PC-3 (cell line): ENCODE measurements around the gene PTCD1. TPM values are rescaled to one million over a fixed set of nuclear protein-coding genes. Genes with fewer than 3 reads are reported as not detected.

Source experiments
- ATAC-seq: fragments of 200-7000 bp; cut with Tn5 transposase; 2 replicates; pipeline ENCODE4 v1.9.1; 2020; ENCODE audit warnings: mild to moderate bottlenecking, moderate library complexity
- BruUV-seq: library from RNA; stranded (reverse); fragments of 400-500 nt; replicated peaks from 2 replicates; lab custom pipeline; 2021; lab: Mats Ljungman, UMichigan
- CTCF ChIA-PET: fragments of 300-600 bp; sonication (Branson Sonifier 250); formaldehyde crosslinking; loops from one replicate; lab custom pipeline; 2022; ENCODE audit warnings: antibody characterized with exemption; lab: Charles Lee
- POLR2A ChIA-PET: fragments of 300-600 bp; sonication (Branson Sonifier 250); formaldehyde crosslinking; loops from one replicate; lab custom pipeline; 2022; ENCODE audit warnings: antibody characterized with exemption; ENCODE audit not compliant: unreplicated experiment; lab: Charles Lee
- DNase-seq: peaks from one replicate; pipeline ENCODE4 v3.0.0-alpha.2; 2015
- H2AFZ ChIP-seq: fragments of 300-600 bp; sonication (generic); 2 replicates; pipeline ENCODE4 v1.6.0; 2016; ENCODE audit warnings: antibody characterized with exemption, low read length
- H3F3A ChIP-seq: fragments of 300-600 bp; sonication (generic); one replicate; pipeline ENCODE4 v1.6.0; 2017; ENCODE audit warnings: antibody characterized with exemption, low read length, control low read depth, mild to moderate bottlenecking; ENCODE audit not compliant: unreplicated experiment
- H3K27ac ChIP-seq: fragments of 300-600 bp; sonication (generic); 2 replicates; pipeline ENCODE4 v1.5.1; 2016; ENCODE audit warnings: mild to moderate bottlenecking, low read length
- H3K27me3 ChIP-seq: fragments of 300-600 bp; sonication (generic); 2 replicates; pipeline ENCODE4 v1.6.1; 2016; ENCODE audit warnings: low read length, mixed read lengths
- H3K36me3 ChIP-seq: fragments of 300-600 bp; sonication (generic); 2 replicates; pipeline ENCODE4 v1.6.1; 2016; ENCODE audit warnings: low read depth, mixed run types, low read length, mixed read lengths
- H3K4me1 ChIP-seq: fragments of 300-600 bp; sonication (generic); 2 replicates; pipeline ENCODE4 v1.5.1; 2016; ENCODE audit warnings: low read length; ENCODE audit not compliant: insufficient read depth
- H3K4me2 ChIP-seq: fragments of 300-600 bp; sonication (generic); 2 replicates; pipeline ENCODE4 v1.6.0; 2016; ENCODE audit warnings: low read length
- H3K4me3 ChIP-seq: fragments of 300-600 bp; sonication (generic); 2 replicates; pipeline ENCODE4 v1.5.1; 2016; ENCODE audit warnings: mild to moderate bottlenecking, low read length, mixed read lengths
- H3K79me2 ChIP-seq: fragments of 300-600 bp; sonication (generic); 2 replicates; pipeline ENCODE4 v1.6.1; 2017; ENCODE audit warnings: low read length, mixed read lengths
- H3K9ac ChIP-seq: fragments of 300-600 bp; sonication (generic); 2 replicates; pipeline ENCODE4 v1.6.0; 2016; ENCODE audit warnings: mild to moderate bottlenecking, low read length
- H3K9me2 ChIP-seq: fragments of 300-600 bp; sonication (generic); replicated peaks from 2 replicates; pipeline ENCODE4 v1.6.1; 2016; ENCODE audit warnings: mixed run types, low read length, mixed read lengths
- H3K9me3 ChIP-seq: fragments of 300-600 bp; sonication (generic); 2 replicates; pipeline ENCODE4 v1.6.1; 2016; ENCODE audit warnings: low read length, mixed read lengths
- H4K20me1 ChIP-seq: fragments of 300-600 bp; sonication (generic); 2 replicates; pipeline ENCODE4 v1.6.1; 2016; ENCODE audit warnings: low read length, mixed read lengths
- EZH2 ChIP-seq: fragments of 300-600 bp; sonication (generic); IDR thresholded peaks from one replicate; pipeline ENCODE4 v1.6.1; 2017; ENCODE audit warnings: antibody characterized with exemption, mild to moderate bottlenecking, low read length; ENCODE audit not compliant: unreplicated experiment
- EZH2phosphoT487 ChIP-seq: fragments of 300-600 bp; sonication (generic); IDR thresholded peaks from 2 replicates; pipeline ENCODE4 v1.6.1; 2018; ENCODE audit warnings: mild to moderate bottlenecking, antibody characterized with exemption, low read length, borderline replicate concordance
- intact Hi-C: fragments of 100-400 bp; cut with micrococcal nuclease; formaldehyde crosslinking; loops from 2 replicates; pipeline ENCODE4 v1.9.0; 2023
- total RNA-seq: library from RNA; depleted of rRNA; stranded (reverse); fragments of >200 nt; gene quantifications from 2 replicates; pipeline ENCODE4 v1.2.3, GENCODE V29; 2014
- TF ChIP-seq, protein P1 (sequence below): fragments of 300-600 bp; sonication (generic); conservative IDR thresholded peaks from 2 replicates; pipeline ENCODE4 v1.5.1; 2017; ENCODE audit warnings: antibody characterized with exemption, low read depth, mild to moderate bottlenecking, low read length

PTCD1 gene
- total RNA-seq, 1 experiment from 2014 or later = 10.4 TPM

DNA sequence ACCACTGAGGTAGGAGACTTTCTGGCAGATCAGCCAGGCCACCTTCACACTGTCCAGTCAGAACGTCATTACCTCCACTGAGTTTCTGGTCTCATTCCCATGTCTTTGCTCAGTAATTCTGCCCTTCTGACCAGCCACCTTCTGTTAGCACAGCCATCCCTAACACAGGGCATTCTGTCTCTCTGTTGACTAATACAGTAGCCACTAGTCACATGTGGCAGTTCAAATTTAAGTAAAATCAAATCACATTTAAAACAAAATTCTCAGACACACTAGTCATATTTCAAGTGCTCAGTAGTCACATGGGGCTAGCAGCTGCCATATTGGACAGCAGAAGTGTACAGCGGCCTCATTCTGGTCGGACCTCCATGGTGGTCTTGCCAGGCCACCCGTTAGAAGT lies 7.5 kb upstream of the PTCD1 start:
- H3K9ac ChIP-seq = no peak overlapping the region
- no peak for ATAC-seq
- no peaks in the 10 kb centered on the region for H3F3A ChIP-seq
- no peaks in the 10 kb centered on the region for H4K20me1 ChIP-seq
- H3K36me3 ChIP-seq = peaks cover 21% of the 10 kb centered on the region; the same call in 1 of the 2 replicates
- no peaks in the 10 kb centered on the region for H3K4me1 ChIP-seq
- TF ChIP-seq EZH2 = no peak
- TF ChIP-seq, protein P1, sequence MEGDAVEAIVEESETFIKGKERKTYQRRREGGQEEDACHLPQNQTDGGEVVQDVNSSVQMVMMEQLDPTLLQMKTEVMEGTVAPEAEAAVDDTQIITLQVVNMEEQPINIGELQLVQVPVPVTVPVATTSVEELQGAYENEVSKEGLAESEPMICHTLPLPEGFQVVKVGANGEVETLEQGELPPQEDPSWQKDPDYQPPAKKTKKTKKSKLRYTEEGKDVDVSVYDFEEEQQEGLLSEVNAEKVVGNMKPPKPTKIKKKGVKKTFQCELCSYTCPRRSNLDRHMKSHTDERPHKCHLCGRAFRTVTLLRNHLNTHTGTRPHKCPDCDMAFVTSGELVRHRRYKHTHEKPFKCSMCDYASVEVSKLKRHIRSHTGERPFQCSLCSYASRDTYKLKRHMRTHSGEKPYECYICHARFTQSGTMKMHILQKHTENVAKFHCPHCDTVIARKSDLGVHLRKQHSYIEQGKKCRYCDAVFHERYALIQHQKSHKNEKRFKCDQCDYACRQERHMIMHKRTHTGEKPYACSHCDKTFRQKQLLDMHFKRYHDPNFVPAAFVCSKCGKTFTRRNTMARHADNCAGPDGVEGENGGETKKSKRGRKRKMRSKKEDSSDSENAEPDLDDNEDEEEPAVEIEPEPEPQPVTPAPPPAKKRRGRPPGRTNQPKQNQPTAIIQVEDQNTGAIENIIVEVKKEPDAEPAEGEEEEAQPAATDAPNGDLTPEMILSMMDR = no peak
- no peak for TF ChIP-seq EZH2phosphoT487
- intact Hi-C loops = no loop called here
- H3K9me2 ChIP-seq = no peaks in the 10 kb centered on the region
- no peak overlapping the region for H2AFZ ChIP-seq
- BruUV-seq = no TSS peak
- ChIA-PET POLR2A (interaction anchor here (0.6 kb wide), 1 partner anchor 1083 kb away, joined by 14 read pairs; no protein-coding TSS in a partner anchor), CTCF (interaction anchor here (0.6 kb wide), 1 partner anchor 58 kb away, joined by 3 read pairs; the partner anchor contains the start of gene ZKSCAN5)
- no peak overlapping the region for H3K4me3 ChIP-seq
- no peaks in the 10 kb centered on the region for H3K9me3 ChIP-seq
- peaks cover 9% of the 10 kb centered on the region for H3K79me2 ChIP-seq
- no peaks in the 10 kb centered on the region for H3K27me3 ChIP-seq
- no peak overlapping the region for H3K4me2 ChIP-seq
- no peak overlapping the region for H3K27ac ChIP-seq
- no peak for DNase-seq

DNA sequence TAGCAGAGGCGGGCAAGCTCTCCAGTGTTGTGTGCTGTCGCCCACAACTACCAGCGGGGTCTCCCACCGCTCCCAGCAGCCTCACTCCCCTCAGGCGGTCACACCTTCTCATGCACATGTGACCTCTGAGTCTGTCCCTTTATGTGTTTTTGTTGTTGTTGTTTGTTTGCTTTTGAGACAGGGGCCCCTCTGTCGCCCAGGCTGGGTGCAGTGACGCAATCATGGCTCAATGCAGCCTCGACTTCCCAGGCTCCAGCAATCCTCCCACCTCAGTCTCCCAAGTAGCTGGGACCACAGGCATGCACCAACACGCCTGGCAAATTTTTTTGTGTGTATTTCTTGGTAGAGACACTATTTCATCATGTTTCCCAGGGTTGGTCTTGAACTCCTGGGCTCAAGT lies 1.6 kb upstream of the PTCD1 start:
- POLR2A ChIA-PET = interaction anchor here (0.6 kb wide), 1 partner anchor 32 kb away, joined by 3 read pairs; the partner anchor contains the start of genes BUD31 and PDAP1
- peaks cover 49% of the 10 kb centered on the region for H3K79me2 ChIP-seq
- TF ChIP-seq, protein P1 = no peak
- TF ChIP-seq EZH2phosphoT487 (no peak), EZH2 (no peak)
- DNase-seq (no peak), ATAC-seq (no peak)
- no peaks in the 10 kb centered on the region for H3K27me3 ChIP-seq
- intact Hi-C loops = no loop called here
- no peaks in the 10 kb centered on the region for H3K9me2 ChIP-seq
- peaks cover 13% of the 10 kb centered on the region for H3K4me1 ChIP-seq
- peaks cover 9% of the 10 kb centered on the region; the same call in 1 of the 2 replicates for H3K36me3 ChIP-seq
- H3K9ac ChIP-seq = peak overlapping the region; percentile 98; the same call in 1 of the 2 replicates
- peak overlapping the region; percentile 94 for H3K4me2 ChIP-seq
- CTCF ChIA-PET = no interaction called here
- no TSS peak for BruUV-seq
- no peak overlapping the region for H3K27ac ChIP-seq
- no peaks in the 10 kb centered on the region for H3F3A ChIP-seq
- no peak overlapping the region for H2AFZ ChIP-seq
- 0 out of 2 replicates have a peak, but pooled peaks cover 6% of the 10 kb centered on the region for H4K20me1 ChIP-seq
- peak overlapping the region; percentile 99 for H3K4me3 ChIP-seq
- no peaks in the 10 kb centered on the region for H3K9me3 ChIP-seq

DNA sequence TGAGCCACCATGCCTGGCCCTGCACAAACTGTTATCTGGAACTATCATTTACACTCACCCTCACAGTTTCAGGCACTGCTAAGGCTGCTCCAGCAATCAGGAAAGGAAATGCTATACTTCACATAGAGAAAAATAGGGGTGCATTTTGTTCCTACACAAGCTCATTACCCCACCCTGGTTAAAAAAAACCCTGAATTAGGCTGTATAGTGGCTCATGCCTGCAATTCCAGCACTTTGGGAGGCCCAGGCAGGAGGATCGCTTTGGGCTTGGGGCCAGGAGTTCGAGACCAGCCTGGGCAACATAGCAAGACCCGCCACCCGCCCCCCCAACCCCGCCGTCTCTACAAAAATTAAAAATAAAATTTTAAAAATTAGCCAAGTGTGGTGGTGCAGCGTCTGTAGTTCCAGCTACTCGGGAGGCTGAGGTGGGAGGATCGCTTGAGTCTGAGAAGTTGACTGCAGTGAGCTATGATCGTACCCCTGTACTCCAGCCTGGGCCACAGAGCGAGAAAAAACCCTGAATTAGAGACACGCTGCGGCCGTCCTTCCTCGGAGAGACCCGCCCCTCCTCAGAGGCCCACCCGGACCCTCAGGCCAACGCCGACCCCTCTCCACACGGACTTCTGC lies 539 bp downstream of the PTCD1 start:
- POLR2A ChIA-PET = no interaction called here
- H3K36me3 ChIP-seq = peaks cover 4% of the 10 kb centered on the region

More for the DNA sequence above, 539 bp downstream of the PTCD1 start:
- BruUV-seq = TSS peak; percentile 62
- intact Hi-C loops = loop anchor here (2.0 kb wide), 1 partner anchor 29 kb away; the partner anchor contains the start of genes BUD31 and PDAP1
- TF ChIP-seq, protein P1 = no peak
- TF ChIP-seq EZH2 (no peak), EZH2phosphoT487 (no peak)
- Histone ChIP-seq H3K79me2 (peaks cover 49% of the 10 kb centered on the region), H3K9me3 (no peaks in the 10 kb centered on the region), H3K27ac (peak overlapping the region; percentile 49), H3F3A (no peaks in the 10 kb centered on the region), H3K4me2 (peak overlapping the region; percentile 94), H3K4me3 (peak overlapping the region; percentile 99), H3K4me1 (peaks cover 13% of the 10 kb centered on the region), H3K27me3 (no peaks in the 10 kb centered on the region), H2AFZ (peak overlapping the region; percentile 96), H3K9ac (peak overlapping the region; percentile 98), H3K9me2 (no peaks in the 10 kb centered on the region), H4K20me1 (0 out of 2 replicates have a peak, but pooled peaks cover 6% of the 10 kb centered on the region)
- peak; percentile 23 for ATAC-seq
- DNase-seq = no peak
- CTCF ChIA-PET = no interaction called here
